Sigmoid colon (tissue), 4 donors: ENCODE data around the gene SLC28A1.

Experiments used
- CTCF ChIP-seq, 4 experiments: fragments of 450-650 bp in 3 of 4; fragments of 200-600 bp in 1 of 4; IDR thresholded peaks; one replicate each; pipeline ENCODE4 v1.5.1; 2016 to 2019; ENCODE audit warnings: antibody characterized with exemption in 4 of 4, mild to moderate bottlenecking in 3 of 4, moderate library complexity in 2 of 4
- EP300 ChIP-seq, 4 donors: sonication (generic); formaldehyde crosslinking; IDR thresholded peaks; one replicate each; pipeline ENCODE4 v1.6.1; 2017; ENCODE audit warnings: antibody characterized with exemption in 4 of 4
- POLR2AphosphoS5 ChIP-seq, 4 donors: sonication (generic); formaldehyde crosslinking; IDR thresholded peaks; one replicate each; pipeline ENCODE4 v1.6.1; 2017; ENCODE audit warnings: antibody characterized with exemption in 4 of 4

- TF ChIP-seq POLR2AphosphoS5 (IDR thresholded peaks at IDR 0.05) (no peak), CTCF (IDR thresholded peaks at IDR 0.05) (no peak), EP300 (IDR thresholded peaks at IDR 0.05) (no peak)
Measured at GRCh38 chr15:84988909-84989644, 104.6 kb downstream of the SLC28A1 start.
